Measurements from ENCODE around the gene SLC18A3.

SLC18A3 gene

GRCh38 chr10:49595713-49596492, 14.2 kb upstream of the SLC18A3 start:
- Histone ChIP-seq H3K27ac (ENCODE audit: low read length) (no peak overlapping the region), H3K4me3 (ENCODE audit: low read length in 2 of 2) (no peak overlapping the region), H3K9ac (ENCODE audit: low read length in 2 of 2) (no peak overlapping the region), H3K4me1 (ENCODE audit: control insufficient read depth, insufficient read depth, low read length) (no peaks in the 10 kb centered on the region), H3K27me3 (ENCODE audit: control insufficient read depth in 1 of 2, insufficient read depth in 2 of 2, low read length in 2 of 2) (peaks cover 10 to 22% of the 10 kb centered on the region in 2 donors), H3K9me3 (ENCODE audit: control insufficient read depth in 2 of 2, low read length in 2 of 2) (no peaks in the 10 kb centered on the region), H3K36me3 (ENCODE audit: control insufficient read depth in 2 of 2, insufficient read depth in 2 of 2, low read length in 2 of 2) (no peaks in the 10 kb centered on the region)

DNA sequence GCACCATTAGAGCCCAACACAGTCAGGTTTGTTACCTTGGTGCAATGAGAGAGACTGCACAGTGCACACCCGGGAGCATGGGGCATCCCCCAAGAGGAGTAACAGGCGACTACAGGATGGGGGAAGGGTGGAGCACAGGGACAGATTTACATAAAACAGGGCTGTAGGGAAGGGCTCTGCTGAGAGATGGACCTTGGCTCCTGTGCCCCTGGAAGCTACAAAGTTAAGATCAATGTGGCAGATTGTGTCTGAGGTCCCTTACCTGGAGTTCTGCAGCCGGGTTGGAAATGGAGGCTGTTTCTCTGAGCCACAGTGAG, 13.7 kb upstream of the SLC18A3 start:
- no peaks in the 10 kb centered on the region for H3K36me3 ChIP-seq (ENCODE audit: control insufficient read depth in 2 of 2, insufficient read depth in 2 of 2, low read length in 2 of 2)
- no peak overlapping the region for H3K27ac ChIP-seq (ENCODE audit: low read length)
- H3K4me1 ChIP-seq (ENCODE audit: control insufficient read depth, insufficient read depth, low read length): no peaks in the 10 kb centered on the region
- no peaks in the 10 kb centered on the region for H3K9me3 ChIP-seq (ENCODE audit: control insufficient read depth in 2 of 2, low read length in 2 of 2)
- peaks cover 10 to 22% of the 10 kb centered on the region in 2 donors for H3K27me3 ChIP-seq (ENCODE audit: control insufficient read depth in 1 of 2, insufficient read depth in 2 of 2, low read length in 2 of 2)
- no peak overlapping the region for H3K9ac ChIP-seq (ENCODE audit: low read length in 2 of 2)
- no peak overlapping the region for H3K4me3 ChIP-seq (ENCODE audit: low read length in 2 of 2)

GRCh38 chr10:49596836-49597235, 13.3 kb upstream of the SLC18A3 start:
- Histone ChIP-seq H3K27me3 (ENCODE audit: control insufficient read depth in 1 of 2, insufficient read depth in 2 of 2, low read length in 2 of 2) (peaks cover 13 to 23% of the 10 kb centered on the region in 2 donors), H3K9ac (ENCODE audit: low read length in 2 of 2) (no peak overlapping the region), H3K27ac (ENCODE audit: low read length) (no peak overlapping the region), H3K36me3 (ENCODE audit: control insufficient read depth in 2 of 2, insufficient read depth in 2 of 2, low read length in 2 of 2) (no peaks in the 10 kb centered on the region), H3K4me3 (ENCODE audit: low read length in 2 of 2) (no peak overlapping the region), H3K4me1 (ENCODE audit: control insufficient read depth, insufficient read depth, low read length) (no peaks in the 10 kb centered on the region), H3K9me3 (ENCODE audit: control insufficient read depth in 2 of 2, low read length in 2 of 2) (no peaks in the 10 kb centered on the region)

GRCh38 chr10:49597426-49598163, 12.5 kb upstream of the SLC18A3 start:
- Histone ChIP-seq H3K4me3 (ENCODE audit: low read length in 2 of 2) (no peak overlapping the region), H3K36me3 (ENCODE audit: control insufficient read depth in 2 of 2, insufficient read depth in 2 of 2, low read length in 2 of 2) (no peaks in the 10 kb centered on the region), H3K9ac (ENCODE audit: low read length in 2 of 2) (no peak overlapping the region), H3K27ac (ENCODE audit: low read length) (no peak overlapping the region), H3K9me3 (ENCODE audit: control insufficient read depth in 2 of 2, low read length in 2 of 2) (no peaks in the 10 kb centered on the region), H3K27me3 (ENCODE audit: control insufficient read depth in 1 of 2, insufficient read depth in 2 of 2, low read length in 2 of 2) (peaks cover 20 to 28% of the 10 kb centered on the region in 2 donors), H3K4me1 (ENCODE audit: control insufficient read depth, insufficient read depth, low read length) (no peaks in the 10 kb centered on the region)

DNA sequence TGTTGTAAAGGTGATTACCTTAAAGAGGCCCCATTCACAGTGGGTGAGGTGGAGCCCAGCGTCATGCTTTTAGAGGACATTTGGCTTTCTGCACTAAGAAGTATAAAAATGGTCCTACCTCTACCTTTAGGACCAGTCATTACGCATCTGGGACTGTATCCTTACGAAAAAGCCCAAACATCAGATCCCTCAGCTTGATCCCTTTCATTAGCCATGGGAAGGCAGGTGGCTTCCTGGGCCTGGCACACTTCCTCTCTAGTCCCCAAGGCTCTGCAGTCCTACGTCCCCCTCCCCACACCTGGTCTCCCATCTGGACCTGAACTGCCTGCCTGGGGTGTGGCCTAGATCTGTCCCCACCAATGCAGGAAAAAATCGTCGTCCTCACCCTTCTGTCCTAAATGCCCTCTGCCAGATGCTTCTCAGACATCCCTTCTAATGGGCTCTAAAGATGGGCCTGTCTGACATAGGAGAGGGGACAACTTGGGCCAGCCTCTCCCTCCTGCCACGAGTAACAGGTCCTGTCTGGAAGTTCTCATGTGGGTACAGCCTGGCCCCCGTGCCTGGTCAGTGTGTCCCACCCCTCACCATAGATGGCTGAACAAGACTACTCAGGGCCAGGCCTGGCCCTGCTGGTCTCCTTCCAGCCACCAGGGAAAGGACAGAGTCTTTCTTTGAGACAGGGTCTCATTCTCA, 11.8 kb upstream of the SLC18A3 start:
- Histone ChIP-seq H3K4me3 (ENCODE audit: low read length in 2 of 2) (no peak overlapping the region), H3K9ac (ENCODE audit: low read length in 2 of 2) (no peak overlapping the region), H3K9me3 (ENCODE audit: control insufficient read depth in 2 of 2, low read length in 2 of 2) (no peaks in the 10 kb centered on the region), H3K27ac (ENCODE audit: low read length) (no peak overlapping the region), H3K27me3 (ENCODE audit: control insufficient read depth in 1 of 2, insufficient read depth in 2 of 2, low read length in 2 of 2) (peaks cover 22 to 26% of the 10 kb centered on the region in 2 donors), H3K4me1 (ENCODE audit: control insufficient read depth, insufficient read depth, low read length) (no peaks in the 10 kb centered on the region), H3K36me3 (ENCODE audit: control insufficient read depth in 2 of 2, insufficient read depth in 2 of 2, low read length in 2 of 2) (no peaks in the 10 kb centered on the region)

DNA sequence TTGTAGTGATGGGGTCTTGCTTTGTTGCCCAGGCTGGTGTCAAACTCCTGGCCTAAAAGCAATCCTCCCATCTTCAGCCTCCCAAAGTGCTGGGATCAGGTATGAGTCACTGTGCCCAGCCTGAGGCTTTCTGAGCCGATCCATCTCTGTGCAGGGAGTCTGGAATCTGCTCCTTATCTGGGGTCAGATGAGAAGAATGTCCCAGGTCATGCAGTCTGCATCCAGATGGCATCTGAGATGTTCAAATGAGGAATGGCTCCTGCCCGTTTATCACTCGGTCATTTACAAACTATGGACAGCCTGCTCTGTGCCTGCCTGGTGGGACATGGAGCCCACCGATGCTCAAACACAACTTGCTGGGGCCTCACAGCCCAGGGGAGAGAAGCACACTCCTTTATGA, 11.1 kb upstream of the SLC18A3 start:
- H3K4me3 ChIP-seq (ENCODE audit: low read length in 2 of 2): no peak overlapping the region
- H3K36me3 ChIP-seq (ENCODE audit: control insufficient read depth in 2 of 2, insufficient read depth in 2 of 2, low read length in 2 of 2): no peaks in the 10 kb centered on the region
- no peaks in the 10 kb centered on the region for H3K9me3 ChIP-seq (ENCODE audit: control insufficient read depth in 2 of 2, low read length in 2 of 2)
- H3K9ac ChIP-seq (ENCODE audit: low read length in 2 of 2): no peak overlapping the region
- H3K4me1 ChIP-seq (ENCODE audit: control insufficient read depth, insufficient read depth, low read length): no peaks in the 10 kb centered on the region
- no peak overlapping the region for H3K27ac ChIP-seq (ENCODE audit: low read length)
- peaks cover 20 to 21% of the 10 kb centered on the region in 2 donors for H3K27me3 ChIP-seq (ENCODE audit: control insufficient read depth in 1 of 2, insufficient read depth in 2 of 2, low read length in 2 of 2)

- Histone ChIP-seq H3K27ac (ENCODE audit: low read length) (no peak overlapping the region), H3K27me3 (ENCODE audit: control insufficient read depth in 1 of 2, insufficient read depth in 2 of 2, low read length in 2 of 2) (peaks cover 20 to 23% of the 10 kb centered on the region in 2 donors), H3K4me3 (ENCODE audit: low read length in 2 of 2) (no peak overlapping the region), H3K36me3 (ENCODE audit: control insufficient read depth in 2 of 2, insufficient read depth in 2 of 2, low read length in 2 of 2) (no peaks in the 10 kb centered on the region), H3K9ac (ENCODE audit: low read length in 2 of 2) (no peak overlapping the region), H3K4me1 (ENCODE audit: control insufficient read depth, insufficient read depth, low read length) (no peaks in the 10 kb centered on the region), H3K9me3 (ENCODE audit: control insufficient read depth in 2 of 2, low read length in 2 of 2) (no peaks in the 10 kb centered on the region)
These were observed 10.6 kb upstream of the SLC18A3 start for GRCh38 chr10:49599546-49599945.

- H3K27me3 ChIP-seq (ENCODE audit: control insufficient read depth in 1 of 2, insufficient read depth in 2 of 2, low read length in 2 of 2): peaks cover 21 to 23% of the 10 kb centered on the region in 2 donors
- no peak overlapping the region for H3K9ac ChIP-seq (ENCODE audit: low read length in 2 of 2)
- H3K4me3 ChIP-seq (ENCODE audit: low read length in 2 of 2): no peak overlapping the region
- H3K4me1 ChIP-seq (ENCODE audit: control insufficient read depth, insufficient read depth, low read length): no peaks in the 10 kb centered on the region
- no peak overlapping the region for H3K27ac ChIP-seq (ENCODE audit: low read length)
- H3K36me3 ChIP-seq (ENCODE audit: control insufficient read depth in 2 of 2, insufficient read depth in 2 of 2, low read length in 2 of 2): no peaks in the 10 kb centered on the region
- H3K9me3 ChIP-seq (ENCODE audit: control insufficient read depth in 2 of 2, low read length in 2 of 2): no peaks in the 10 kb centered on the region
These were observed 10.1 kb upstream of the SLC18A3 start for GRCh38 chr10:49600046-49600445.

GRCh38 chr10:49600781-49601400, 9.2 kb upstream of the SLC18A3 start:
- H3K9me3 ChIP-seq (ENCODE audit: control insufficient read depth in 2 of 2, low read length in 2 of 2): no peaks in the 10 kb centered on the region
- H3K27me3 ChIP-seq (ENCODE audit: control insufficient read depth in 1 of 2, insufficient read depth in 2 of 2, low read length in 2 of 2): peaks cover 22 to 23% of the 10 kb centered on the region in 2 donors

DNA sequence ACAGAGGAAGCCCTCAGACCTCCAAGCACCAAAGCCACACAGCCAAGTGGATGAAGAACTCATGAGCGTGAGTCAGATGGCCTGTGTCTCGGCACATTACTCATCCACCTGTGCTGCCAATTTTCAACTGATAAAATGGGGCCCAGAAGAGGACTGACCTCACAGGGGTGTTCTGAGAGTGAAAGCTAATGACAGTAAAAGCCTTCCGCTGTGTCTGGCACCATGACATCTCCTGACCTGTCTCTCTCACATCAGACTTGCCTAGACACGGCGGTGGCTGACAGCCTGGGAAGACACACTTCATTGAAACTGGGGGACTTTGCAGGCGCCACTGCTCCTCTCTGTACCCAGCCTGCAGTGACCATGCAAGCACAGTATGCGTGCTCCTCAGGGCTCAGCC, 8.3 kb upstream of the SLC18A3 start:
- Histone ChIP-seq H3K27me3 (ENCODE audit: control insufficient read depth in 1 of 2, insufficient read depth in 2 of 2, low read length in 2 of 2) (peaks cover 22 to 23% of the 10 kb centered on the region in 2 donors), H3K9me3 (ENCODE audit: control insufficient read depth in 2 of 2, low read length in 2 of 2) (no peaks in the 10 kb centered on the region), H3K4me3 (ENCODE audit: low read length in 2 of 2) (no peak overlapping the region)

More at GRCh38 chr10:49600781-49601400, 9.2 kb upstream of the SLC18A3 start:
- Histone ChIP-seq H3K27ac (ENCODE audit: low read length) (no peak overlapping the region), H3K36me3 (ENCODE audit: control insufficient read depth in 2 of 2, insufficient read depth in 2 of 2, low read length in 2 of 2) (no peaks in the 10 kb centered on the region), H3K4me3 (ENCODE audit: low read length in 2 of 2) (no peak overlapping the region), H3K4me1 (ENCODE audit: control insufficient read depth, insufficient read depth, low read length) (no peaks in the 10 kb centered on the region), H3K9ac (ENCODE audit: low read length in 2 of 2) (no peak overlapping the region)

More for the DNA sequence above, 8.3 kb upstream of the SLC18A3 start:
- Histone ChIP-seq H3K9ac (ENCODE audit: low read length in 2 of 2) (no peak overlapping the region), H3K27ac (ENCODE audit: low read length) (no peak overlapping the region), H3K36me3 (ENCODE audit: control insufficient read depth in 2 of 2, insufficient read depth in 2 of 2, low read length in 2 of 2) (no peaks in the 10 kb centered on the region), H3K4me1 (ENCODE audit: control insufficient read depth, insufficient read depth, low read length) (no peaks in the 10 kb centered on the region)

Measured in stomach smooth muscle (tissue), 2 donors.